Retina (tissue), 1 donor: ENCODE results near the gene RMND5B.

Source experiments
- DNase-seq: peaks from one replicate; pipeline ENCODE4 v3.0.0-alpha.2; 2016

The RMND5B gene

DNA sequence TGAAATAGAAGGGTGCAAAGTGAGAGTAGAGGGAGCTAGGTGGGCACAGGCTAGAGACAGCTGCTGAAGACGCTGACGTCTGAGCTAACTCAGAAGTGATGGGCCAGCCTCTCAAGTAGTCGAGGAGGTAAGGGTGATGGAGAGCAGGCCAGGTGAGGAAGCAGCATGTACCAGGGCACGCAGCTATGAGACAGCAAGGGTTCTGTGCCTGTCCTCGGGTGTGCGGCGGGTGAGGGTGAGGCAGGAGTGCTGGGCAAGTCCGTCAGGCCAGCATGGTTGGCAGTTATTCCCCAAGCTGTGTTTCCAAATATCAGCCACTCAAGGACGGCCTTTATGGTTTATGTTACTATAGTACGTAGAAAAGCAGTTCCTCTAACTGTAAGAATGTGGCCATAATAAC is 6.2 kb downstream of the RMND5B start:
- no peak for DNase-seq

DNA sequence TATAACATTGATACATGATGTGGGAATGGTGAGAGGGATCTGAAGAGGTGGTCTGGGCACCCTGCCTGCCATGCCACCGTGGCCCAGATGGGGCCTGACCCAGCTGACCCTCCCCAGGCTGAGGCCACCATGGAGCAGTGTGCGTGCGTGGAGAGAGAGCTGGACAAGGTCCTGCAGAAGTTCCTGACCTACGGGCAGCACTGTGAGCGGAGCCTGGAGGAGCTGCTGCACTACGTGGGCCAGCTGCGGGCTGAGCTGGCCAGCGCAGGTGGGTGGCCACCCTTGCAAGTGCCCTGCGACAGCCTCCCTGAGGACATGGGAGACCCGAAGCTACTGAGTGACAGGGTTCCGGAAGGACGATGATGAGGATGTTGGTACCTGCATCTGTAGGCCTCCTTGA is 7.2 kb downstream of the RMND5B start:
- no peak for DNase-seq

DNA sequence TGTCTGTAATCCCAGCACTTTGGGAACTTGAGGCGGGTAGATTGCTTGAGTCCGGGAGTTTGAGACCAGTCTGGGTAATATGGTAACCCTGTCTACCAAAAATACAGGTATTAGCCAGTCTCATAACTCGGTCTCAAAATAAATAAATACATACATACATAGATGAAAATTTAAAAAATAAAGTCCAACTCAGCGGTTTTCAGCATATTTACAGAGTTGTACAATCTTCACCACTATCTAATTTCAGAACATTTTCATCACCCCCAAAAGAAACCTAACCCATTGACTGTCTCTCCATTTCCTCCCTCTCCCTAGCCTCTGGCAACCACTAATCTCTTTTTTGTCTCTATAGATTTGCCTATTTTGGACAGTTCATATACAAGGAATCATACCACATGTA is 10.7 kb downstream of the RMND5B start:
- DNase-seq = no peak

DNA sequence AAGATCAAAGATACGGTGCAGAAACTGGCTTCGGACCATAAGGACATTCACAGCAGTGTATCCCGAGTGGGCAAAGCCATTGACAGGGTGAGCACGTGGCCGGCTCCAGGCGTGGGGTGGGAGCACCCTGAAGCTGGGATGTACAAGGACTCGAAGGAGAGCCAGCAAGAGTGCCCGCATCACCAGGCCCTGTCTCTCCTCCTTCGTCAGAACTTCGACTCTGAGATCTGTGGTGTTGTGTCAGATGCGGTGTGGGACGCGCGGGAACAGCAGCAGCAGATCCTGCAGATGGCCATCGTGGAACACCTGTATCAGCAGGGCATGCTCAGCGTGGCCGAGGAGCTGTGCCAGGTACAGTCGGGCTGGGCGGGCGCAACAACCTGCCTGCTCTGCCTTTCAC is 11.8 kb downstream of the RMND5B start:
- DNase-seq = no peak

DNA sequence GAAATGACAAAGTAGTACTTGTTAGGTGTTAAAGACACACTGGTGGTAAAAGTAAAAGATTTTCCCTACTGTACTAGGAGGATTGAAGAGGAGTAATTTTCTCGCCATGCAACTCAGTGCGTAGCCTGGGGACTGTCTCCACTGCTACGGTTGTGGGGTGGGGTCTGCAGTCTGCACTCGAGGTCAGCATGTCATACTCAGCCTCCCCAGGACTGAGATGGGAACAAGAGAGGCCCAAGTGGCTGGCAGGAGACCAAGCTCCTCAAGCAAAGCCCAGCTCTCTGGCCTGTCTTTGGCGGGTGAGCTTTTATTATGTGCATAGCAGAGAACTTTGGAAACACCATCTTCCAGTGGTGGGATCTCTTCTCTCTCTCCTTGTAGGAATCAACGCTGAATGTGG is 12.4 kb downstream of the RMND5B start:
- no peak for DNase-seq

DNA sequence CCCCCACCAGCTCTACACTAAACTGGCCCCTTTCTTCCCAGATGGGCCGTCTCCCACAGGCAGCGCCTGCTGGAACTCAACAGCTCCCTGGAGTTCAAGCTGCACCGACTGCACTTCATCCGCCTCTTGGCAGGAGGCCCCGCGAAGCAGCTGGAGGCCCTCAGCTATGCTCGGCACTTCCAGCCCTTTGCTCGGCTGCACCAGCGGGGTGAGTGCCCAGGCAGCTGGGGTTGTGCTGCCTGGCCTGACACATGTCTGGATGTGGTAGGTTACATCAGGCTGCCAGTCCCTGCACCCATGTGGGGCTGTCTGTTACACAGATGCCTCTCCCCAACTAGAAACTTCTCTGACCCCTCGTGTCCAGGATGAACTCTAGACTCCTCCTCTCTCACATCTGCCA is 13.1 kb downstream of the RMND5B start:
- no peak for DNase-seq

DNA sequence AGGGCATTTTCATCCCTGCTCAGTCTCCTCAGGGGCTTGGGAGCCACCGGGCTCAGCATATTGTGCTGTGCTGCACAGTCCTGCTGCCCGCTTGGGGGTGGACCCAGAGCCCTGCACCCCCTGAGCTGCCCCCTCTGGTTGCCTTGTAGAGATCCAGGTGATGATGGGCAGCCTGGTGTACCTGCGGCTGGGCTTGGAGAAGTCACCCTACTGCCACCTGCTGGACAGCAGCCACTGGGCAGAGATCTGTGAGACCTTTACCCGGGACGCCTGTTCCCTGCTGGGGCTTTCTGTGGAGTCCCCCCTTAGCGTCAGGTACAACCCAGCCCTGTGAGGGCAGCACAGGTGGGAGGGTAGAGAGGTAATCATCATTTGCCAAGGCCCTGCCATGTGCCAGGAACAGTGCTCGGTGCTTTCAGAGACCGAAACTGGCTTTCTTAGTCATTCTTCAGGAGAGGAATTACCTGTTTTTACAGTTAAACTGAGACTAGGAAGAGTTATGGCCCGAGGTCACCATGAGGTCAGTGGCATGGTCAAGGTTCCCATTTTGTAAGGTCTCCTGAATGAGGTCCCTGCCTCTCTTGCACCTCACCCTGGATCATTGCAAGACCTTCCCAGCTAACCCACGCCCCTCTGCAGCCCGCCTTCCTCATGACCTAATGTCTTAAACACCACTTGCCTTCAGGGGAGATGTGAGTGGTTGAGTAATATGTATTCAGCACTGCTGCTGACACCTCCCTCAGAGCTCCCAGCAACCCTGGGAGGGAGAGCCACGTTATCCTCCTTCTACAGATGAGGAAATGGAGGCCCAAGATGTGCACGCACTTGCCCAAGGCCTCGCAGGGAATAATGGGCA is 15.4 kb downstream of the RMND5B start:
- DNase-seq = peak; percentile 59

DNA sequence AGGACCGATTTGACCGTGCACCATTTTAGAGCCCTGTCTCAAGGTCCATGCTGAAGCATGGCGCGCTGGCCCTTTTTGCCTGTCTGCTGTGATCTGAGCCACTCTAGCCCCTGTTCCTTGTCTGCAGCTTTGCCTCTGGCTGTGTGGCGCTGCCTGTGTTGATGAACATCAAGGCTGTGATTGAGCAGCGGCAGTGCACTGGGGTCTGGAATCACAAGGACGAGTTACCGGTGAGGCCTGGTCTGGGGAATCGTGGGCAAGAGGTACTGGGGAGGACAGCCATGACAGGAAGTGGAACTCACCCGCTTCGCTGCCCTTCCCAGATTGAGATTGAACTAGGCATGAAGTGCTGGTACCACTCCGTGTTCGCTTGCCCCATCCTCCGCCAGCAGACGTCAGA is 16.6 kb downstream of the RMND5B start:
- no peak for DNase-seq

DNA sequence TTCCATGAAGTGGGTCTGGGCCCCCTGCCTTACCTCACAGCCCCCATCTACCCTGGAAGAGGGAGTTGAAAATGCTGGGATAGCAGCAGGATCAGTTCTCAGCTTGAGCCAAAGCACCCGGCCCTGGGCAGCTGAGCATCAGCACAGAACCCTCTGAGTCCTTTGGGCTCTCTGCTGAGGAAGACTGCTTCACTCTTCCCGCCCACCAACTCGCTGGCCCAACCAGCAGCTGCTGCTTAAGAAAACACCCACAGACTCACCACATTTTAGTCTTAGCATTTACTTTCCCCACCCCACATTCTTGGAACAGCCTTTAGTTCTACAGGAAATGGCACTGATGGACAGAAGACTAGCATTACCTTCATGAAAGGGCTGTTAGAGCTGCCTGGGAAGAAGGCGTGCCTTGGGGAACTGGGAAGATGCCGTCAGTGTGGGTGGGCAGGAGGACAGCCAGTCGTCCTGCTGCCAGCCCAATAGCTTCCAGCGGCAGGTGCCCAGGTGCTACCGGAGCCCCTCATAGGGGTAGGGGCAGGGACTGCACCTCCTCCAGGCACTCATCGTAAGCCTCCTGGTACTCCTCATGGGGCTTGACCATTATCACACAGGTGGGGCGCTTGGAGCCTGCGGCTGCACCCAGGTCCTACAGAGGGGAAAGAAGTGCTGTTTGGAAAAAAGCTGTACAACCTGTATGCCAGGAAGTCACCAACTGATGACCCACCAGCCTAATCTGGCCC is 18.6 kb downstream of the RMND5B start:
- no peak for DNase-seq

DNA sequence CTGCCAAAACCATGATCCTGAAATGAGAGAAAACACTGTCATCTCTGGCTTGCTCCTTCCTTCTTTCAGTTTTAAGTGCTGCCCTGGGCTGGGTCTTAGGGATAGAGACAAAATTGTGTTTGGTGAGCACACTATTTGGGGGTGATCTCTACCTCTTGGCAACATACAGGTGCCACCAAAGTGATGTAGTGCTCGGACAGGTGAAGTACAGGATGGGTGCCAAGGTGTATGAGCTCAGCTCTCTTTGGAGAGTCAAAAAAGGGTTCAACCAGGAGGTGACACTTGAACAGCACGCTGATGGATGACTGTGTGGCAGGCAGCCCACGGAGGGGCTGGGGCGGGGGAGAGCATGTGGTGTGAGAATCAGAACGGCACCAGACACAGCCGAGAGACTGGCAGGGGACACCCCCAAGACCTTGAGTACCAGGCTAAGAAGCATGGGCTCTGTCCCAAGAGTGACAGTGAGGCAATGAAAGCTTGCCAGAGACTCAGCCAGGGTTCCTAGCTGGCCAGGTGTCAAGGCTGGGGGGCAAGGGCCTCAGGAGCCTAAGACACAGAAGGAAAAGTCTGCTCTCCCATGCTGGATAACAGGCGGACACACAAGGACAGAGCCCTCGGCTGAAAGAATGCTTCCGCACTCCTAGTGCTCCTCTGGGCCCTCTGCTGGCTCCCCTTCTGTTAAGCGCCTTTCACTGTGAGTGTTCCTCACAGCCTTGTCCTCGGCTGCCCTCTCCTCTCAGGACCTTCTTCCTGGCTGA is 20.3 kb downstream of the RMND5B start:
- DNase-seq = no peak

DNA sequence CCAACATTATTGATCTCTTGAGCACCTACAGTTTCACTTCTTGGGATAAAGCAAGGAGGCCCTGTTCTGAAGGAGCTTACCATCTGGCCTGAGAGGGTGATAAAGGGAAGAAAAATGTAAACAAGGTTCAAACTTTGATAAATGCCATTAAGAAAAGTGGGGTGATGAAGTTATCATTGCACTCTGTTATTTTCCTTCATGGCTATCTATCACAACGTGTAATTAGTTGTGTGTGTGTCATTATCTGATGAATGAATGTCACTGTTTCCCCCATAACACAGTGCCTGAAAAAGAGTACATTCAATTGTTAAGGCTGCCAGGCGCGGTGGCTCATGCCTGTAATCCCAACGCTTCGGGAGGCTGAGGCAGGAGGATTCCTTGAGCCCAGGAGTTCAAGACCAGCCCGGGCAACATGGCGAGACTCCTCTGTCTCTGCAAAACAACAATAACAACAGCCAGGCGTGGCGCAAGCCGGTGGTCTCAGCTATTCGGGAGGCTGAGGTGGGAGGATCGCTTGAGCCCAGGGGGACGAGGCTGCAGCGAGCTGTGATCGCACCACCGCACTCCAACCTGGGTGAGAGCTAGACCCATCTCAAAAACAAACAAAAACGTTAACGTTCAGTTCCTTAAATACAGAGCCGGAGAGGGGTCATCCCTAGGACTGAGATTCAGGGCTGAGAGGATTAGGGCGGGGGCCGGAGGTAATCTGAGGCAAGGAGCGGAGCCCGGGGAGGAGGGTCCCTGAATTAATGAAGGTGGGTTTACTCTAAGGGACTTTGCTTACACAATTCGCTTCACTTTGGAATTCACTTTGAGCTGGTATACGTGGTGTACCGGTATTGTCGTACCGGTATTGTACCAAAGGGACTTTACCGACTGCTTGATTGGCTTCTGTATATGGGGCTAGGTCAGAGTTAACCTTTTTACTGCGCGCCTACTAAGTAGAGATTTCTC is 22.0 kb downstream of the RMND5B start:
- no peak for DNase-seq

DNA sequence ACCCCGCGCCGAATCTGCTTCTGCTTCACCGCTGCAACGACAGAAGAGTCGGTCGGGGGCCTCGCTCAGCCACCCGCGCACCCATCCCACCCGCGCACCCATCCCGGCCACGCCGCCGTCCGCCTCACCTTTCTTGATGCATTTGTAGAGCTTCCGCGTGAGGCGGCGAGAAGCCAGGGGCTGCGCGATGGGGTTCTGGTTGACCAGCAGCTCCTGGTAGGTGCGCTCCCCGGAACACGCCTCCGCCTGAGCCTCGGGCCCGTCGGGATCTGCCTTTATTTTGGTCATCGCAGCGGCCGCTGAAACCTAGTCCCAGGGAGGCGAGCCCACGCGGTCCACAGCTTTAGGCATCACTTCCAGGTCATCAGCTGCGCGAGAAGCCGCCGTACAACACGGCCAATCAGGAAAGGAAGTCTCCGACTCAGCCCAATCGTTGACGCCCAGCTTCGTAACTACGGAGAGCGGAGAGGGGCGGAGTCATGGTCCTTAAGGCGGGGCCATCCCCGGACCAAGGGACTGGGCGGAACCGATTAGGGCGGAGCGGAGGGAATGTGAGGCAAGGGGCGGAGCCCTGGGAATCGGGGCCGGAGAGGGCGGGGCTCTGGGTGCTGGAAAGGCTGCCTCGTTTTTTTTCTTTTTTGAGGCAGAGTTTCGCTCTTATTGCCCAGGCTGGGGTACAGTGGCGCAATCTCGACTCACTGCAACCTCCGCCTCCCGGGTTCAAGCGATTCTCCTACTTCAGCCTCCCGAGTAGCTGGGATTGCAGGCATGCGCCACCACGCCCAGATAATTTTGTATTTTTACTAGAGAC is 22.9 kb downstream of the RMND5B start, which contains the start of gene NHP2:
NHP2 (minus strand) TSS at position 356 of the 811 bp plus-strand sequence; CDS start at position 288, 68 bp downstream.
- DNase-seq = peak; percentile 97

DNA sequence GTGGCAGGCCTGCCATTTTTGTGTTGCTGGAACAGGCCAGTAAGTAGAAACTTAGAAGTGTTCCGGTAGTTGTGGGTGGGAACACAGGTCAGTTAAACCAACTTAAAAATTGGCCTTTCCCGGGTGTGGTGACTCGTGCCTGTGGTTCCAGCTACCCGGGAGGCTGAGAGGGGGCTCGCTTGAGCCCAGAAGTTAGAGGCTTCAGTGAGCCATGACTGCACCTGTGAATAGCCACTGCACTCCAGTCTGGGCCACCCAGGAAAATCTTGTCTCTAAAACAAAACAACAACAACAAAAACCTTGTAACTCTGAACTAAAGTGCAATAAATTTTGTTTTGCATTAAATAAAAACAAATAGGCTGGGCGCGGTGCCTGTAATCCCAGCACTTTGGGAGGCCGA is 24.3 kb downstream of the RMND5B start:
- no peak for DNase-seq

DNA sequence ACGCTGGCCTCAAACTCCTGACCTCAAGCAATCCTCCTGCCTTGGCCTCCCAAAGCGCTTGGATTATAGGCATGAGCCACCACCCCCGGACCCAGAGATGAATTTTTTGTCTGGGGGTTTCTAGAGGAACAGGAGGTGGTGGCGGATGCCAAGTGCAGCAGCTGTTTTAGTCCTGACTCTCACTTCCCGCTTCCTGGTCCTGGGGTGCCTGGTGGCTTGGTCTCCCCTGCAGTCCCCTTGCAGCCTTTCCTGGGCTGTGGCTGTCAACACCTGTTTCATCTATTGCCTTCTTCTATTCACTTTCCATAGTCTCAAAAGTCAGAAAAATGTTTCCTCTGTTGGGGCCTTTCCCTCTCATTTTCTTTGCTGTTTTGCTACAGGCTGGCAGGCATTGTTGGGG is 29.4 kb downstream of the RMND5B start:
- no peak for DNase-seq

DNA sequence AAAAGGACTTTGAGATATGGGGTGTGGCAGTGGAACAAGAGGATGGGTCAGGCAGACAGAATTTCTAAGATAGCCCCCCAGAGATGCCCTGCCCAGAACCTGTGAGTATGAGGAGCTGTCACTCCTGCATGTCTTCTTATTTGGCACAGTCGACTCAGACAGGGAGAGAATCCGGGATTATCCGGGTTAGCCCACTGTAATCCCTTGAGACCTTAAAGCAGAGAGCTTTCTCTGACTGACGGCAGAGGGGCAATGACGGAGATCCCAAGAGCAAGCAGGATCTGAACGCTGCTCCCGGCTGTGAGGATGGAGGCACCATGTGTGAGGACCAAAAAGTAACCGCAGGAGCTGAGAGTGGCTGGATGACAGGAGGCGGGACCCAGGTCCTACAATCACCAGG is 31.7 kb downstream of the RMND5B start:
- no peak for DNase-seq

DNA sequence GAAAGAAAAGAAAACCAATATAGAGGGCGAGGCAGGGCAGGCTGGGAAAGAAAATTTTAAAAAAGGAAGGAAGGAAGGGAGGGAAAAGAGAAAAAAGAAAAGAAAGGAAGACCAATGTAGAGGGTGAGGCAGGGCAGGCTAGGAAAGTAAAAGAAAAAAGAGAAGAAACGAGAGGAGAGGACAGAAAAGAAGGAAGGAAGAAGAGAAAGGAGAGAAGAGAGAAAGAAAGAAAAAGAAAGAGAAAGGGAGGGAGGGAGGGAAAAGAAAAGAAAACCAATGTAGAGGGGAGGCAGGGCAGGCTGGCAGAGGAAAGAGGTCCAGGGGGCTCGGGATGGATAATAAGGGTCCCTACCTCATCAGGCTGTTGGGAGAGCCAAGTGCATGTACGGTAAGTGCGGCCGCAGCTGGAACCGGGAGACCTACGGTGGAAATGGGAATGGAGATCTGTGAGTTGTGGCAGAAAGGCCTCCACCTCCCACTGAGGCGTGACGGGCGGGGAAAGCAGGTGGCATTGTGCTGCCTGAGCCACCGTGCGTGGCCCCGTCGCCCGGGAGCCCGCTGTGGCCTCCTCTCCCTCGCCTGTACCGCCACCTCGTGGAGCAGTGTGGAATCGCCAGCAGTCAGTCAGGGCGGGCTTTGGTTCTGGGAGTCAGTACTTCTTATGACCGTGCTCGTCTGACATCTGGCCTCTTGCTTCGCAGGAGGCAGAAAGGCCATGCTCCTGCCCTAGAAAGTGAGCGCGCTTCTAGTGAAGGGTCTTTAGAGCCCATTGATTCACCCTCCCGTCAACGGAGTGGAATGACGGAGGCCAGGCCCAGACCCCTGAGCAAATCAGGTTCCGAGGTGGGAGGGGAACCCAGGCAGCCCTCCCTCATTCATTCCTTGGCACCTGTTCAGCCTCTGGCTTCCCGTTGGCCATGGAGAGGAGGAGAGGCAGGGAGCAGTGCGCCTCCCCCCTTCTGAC is 33.2 kb downstream of the RMND5B start:
- DNase-seq = peak; percentile 94

DNA sequence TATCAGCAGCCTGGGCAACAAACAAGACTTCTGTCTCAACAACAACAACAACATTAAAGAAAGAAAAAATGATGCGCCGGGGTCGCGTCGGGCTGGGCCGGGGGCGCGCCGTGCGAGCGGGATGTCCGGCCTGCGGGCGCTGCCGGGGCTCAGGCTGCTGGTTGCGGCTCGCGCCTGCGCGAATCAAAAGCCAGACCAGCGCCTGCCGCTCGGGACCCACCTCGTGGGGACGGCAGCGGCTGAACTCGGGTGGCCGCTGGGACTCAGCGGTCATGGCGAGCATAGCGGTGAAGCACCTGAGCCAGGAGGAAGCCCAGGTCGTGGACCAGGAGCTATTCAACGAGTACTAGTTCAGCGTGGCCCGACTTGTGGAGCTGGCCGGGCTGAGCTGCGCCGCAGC is 34.8 kb downstream of the RMND5B start:
- DNase-seq = peak; percentile 43

DNA sequence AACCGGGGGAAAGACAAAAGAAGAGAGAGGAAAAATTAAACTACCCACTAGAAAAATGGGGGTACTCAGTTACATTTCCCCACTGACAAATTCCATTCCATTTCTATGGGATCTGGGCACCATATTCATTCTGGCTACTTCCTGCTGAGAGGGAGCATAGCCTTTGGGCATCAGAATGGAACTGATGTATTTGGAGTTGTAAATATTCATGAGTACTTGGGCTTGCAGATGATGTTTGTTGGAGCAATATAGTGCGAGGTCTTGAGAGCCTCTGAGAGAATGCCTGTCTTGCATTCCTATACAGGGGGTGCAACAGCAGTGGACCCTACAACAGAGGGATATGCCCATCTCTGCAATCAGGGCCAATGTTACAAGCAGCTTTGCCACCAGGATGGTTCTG is 39.6 kb downstream of the RMND5B start:
- DNase-seq = no peak

DNA sequence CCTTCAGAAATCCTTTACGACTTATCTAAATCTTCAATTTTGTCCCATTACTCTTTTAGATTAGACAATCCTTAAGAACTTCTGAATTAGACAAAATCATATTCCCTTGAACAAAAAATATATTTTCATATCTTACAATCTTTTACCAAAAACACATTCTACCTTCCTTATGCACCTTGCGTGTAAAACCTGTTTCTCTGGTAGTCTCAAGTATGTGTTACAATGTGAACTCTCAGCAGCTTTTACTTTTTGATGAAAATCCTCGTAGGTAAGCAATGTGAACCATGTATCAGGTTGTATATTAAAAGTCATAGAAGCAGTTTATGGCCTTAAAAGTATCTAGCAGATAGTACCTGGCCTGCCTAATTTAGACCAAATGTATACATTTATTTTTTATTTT is 43.6 kb downstream of the RMND5B start:
- DNase-seq = no peak

DNA sequence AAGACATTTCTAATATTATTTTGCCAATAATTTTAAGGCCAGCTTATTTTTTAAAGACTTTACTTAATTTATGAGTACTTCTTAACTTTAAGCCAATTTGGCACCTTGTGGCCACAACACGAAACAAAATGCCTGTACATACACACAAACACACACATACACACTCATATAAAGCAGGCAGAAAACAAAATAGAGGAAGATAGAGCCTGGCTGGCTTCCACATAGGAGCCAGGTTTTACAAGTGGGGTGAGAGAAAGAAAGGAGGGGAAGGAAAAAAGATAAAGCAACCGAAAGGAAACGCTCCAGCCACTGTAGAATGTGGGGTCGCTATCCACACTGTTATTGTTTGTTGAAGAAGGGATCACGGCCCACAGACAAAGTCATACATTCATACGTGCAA is 46.0 kb downstream of the RMND5B start:
- DNase-seq = no peak
